ENCODE results near the gene PRSS8. TPM values are rescaled to one million over a fixed set of nuclear protein-coding genes. Genes with fewer than 3 reads are reported as not detected.
A peak's percentile ranks its signal among the peaks of the same experiment; 100 is the strongest.

PRSS8 gene
- total RNA-seq, 1 experiment from 2014 or later, result 32.6 TPM

GRCh38 chr16:31110106-31111034 lies 25.2 kb downstream of the PRSS8 start:
- no TSS peak for BruUV-seq (replicated peaks)
- ChIA-PET CTCF (interaction anchor here (0.6 to 1.0 kb wide), 4 partner anchors 10 to 188 kb away, joined by 3 to 4 read pairs (median 4); no protein-coding TSS in a partner anchor), POLR2A (interaction anchor here (1.9 kb wide), 1 partner anchor 32 kb away, joined by 4 read pairs; no protein-coding TSS in a partner anchor)
- Mint-ChIP-seq H3K36me3 (ENCODE audit: insufficient read depth, unreplicated experiment) (peaks cover 42% of the 10 kb centered on the region), H3K9me3 (ENCODE audit: unreplicated experiment) (no peaks in the 10 kb centered on the region), H3K4me1 (ENCODE audit: insufficient read depth, unreplicated experiment) (peaks cover 25% of the 10 kb centered on the region), H3K27ac (ENCODE audit: low read depth, unreplicated experiment) (peak overlapping the region; percentile 31), H3K4me3 (ENCODE audit: unreplicated experiment) (peak overlapping the region; percentile 73), H3K27me3 (ENCODE audit: insufficient read depth, unreplicated experiment) (no peaks in the 10 kb centered on the region)
- intact Hi-C loops (cut with micrococcal nuclease), result no loop called here
- no peak for TF ChIP-seq CTCF (IDR thresholded peaks at IDR 0.05; ENCODE audit: unreplicated experiment)
- DNase-seq (ENCODE audit: unreplicated experiment), result peak; percentile 48

GRCh38 chr16:31109622-31110021 lies 25.9 kb downstream of the PRSS8 start:
- CTCF ChIA-PET, result interaction anchor here (0.6 to 1.0 kb wide), 2 partner anchors 10 to 75 kb away, joined by 3 read pairs; no protein-coding TSS in a partner anchor
- peaks cover 25% of the 10 kb centered on the region for H3K4me1 Mint-ChIP-seq (ENCODE audit: insufficient read depth, unreplicated experiment)
- DNase-seq (ENCODE audit: unreplicated experiment), result no peak
- no peaks in the 10 kb centered on the region for H3K9me3 Mint-ChIP-seq (ENCODE audit: unreplicated experiment)
- POLR2A ChIA-PET, result interaction anchor here (0.5 to 1.9 kb wide), 2 partner anchors 33 to 146 kb away, joined by 3 to 4 read pairs; no protein-coding TSS in a partner anchor
- BruUV-seq (replicated peaks), result no TSS peak
- no peaks in the 10 kb centered on the region for H3K27me3 Mint-ChIP-seq (ENCODE audit: insufficient read depth, unreplicated experiment)
- no peak for TF ChIP-seq CTCF (IDR thresholded peaks at IDR 0.05; ENCODE audit: unreplicated experiment)
- H3K27ac Mint-ChIP-seq (ENCODE audit: low read depth, unreplicated experiment), result peak overlapping the region; percentile 31
- H3K4me3 Mint-ChIP-seq (ENCODE audit: unreplicated experiment), result peak overlapping the region; percentile 73
- intact Hi-C loops (cut with micrococcal nuclease), result no loop called here
- H3K36me3 Mint-ChIP-seq (ENCODE audit: insufficient read depth, unreplicated experiment), result peaks cover 38% of the 10 kb centered on the region

GRCh38 chr16:31108794-31109558 lies 26.6 kb downstream of the PRSS8 start:
- TF ChIP-seq CTCF (IDR thresholded peaks at IDR 0.05; ENCODE audit: unreplicated experiment), result no peak
- BruUV-seq (replicated peaks), result TSS peak; percentile 28
- ChIA-PET POLR2A (interaction anchor here (0.5 to 1.9 kb wide), 5 partner anchors 9 to 147 kb away, joined by 3 to 10 read pairs (median 4); partner anchors contain the start of genes KAT8 and PRSS8), CTCF (interaction anchor here (0.6 kb wide), 1 partner anchor 349 kb away, joined by 4 read pairs; no protein-coding TSS in a partner anchor)
- DNase-seq (ENCODE audit: unreplicated experiment), result no peak
- peaks cover 25% of the 10 kb centered on the region for H3K4me1 Mint-ChIP-seq (ENCODE audit: insufficient read depth, unreplicated experiment)
- no peak overlapping the region for H3K27ac Mint-ChIP-seq (ENCODE audit: low read depth, unreplicated experiment)
- no peaks in the 10 kb centered on the region for H3K9me3 Mint-ChIP-seq (ENCODE audit: unreplicated experiment)
- H3K4me3 Mint-ChIP-seq (ENCODE audit: unreplicated experiment), result peak overlapping the region; percentile 73
- intact Hi-C loops (cut with micrococcal nuclease), result no loop called here
- peaks cover 38% of the 10 kb centered on the region for H3K36me3 Mint-ChIP-seq (ENCODE audit: insufficient read depth, unreplicated experiment)
- no peaks in the 10 kb centered on the region for H3K27me3 Mint-ChIP-seq (ENCODE audit: insufficient read depth, unreplicated experiment)
